Daoy (cell line): ENCODE results near the gene PKP4. TPM values are rescaled to one million over a fixed set of nuclear protein-coding genes. Genes with fewer than 3 reads are reported as not detected.

Source experiments
- DNase-seq: peaks from one replicate; pipeline ENCODE4 v3.0.0-alpha.2; 2015; ENCODE audit warnings: low read depth
- total RNA-seq: library from RNA; depleted of rRNA; stranded (reverse); fragments of >200 nt; shearing (Covaris generic); gene quantifications from 2 replicates; pipeline ENCODE4 v1.2.3, GENCODE V29; 2014

The PKP4 gene
- total RNA-seq, 1 experiment from 2014 or later, result 27.6 TPM

DNA sequence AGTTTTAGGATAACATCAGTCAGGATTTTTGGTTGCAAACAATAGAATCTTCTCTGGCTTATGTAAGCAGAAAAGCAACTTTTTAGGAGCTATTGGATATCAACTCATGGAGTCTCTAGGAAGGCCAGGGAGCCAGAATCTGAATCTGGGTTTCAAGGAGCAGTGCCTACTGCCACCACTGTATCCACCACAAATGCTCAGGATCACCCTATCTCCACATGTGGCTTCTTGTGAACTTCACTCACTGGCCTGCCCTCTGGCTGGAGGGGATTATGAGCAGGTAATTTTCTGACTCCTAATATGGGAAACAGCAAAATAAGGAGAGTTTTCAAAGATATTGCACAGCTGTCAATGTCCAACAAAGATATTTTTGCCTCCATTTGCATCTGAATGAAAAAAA lies 142.9 kb downstream of the PKP4 start:
- peak; percentile 6 for DNase-seq

DNA sequence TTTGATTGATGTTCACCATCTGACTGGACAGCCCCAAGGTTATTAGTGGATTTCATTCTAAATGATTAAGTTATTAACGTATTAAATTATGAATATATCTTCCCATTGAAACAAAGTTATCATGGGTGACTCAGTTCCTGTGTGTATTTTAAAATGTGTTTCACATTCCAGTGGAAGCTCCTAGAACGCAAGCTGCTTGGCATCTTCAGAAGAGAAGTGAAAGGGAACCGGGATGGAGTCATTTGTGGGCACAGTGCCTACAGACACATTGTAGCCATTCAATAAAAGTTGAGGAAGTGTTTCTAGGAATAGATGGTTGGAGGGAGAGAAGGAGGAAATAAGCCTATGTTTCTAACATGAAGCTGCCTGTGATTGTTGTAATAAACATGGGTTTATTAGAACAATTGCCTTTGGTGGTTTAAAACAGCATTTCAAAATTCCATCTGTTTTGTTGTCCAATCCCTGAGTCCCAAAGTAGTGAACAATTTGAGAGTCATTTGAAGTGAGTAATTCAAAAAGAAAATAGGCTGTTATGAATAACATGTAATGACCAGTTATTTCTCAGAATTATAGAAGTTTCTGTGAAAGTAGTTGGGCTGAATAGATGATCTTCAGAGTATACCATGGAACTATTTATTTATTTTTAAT lies 143.5 kb downstream of the PKP4 start:
- peak; percentile 89 for DNase-seq

DNA sequence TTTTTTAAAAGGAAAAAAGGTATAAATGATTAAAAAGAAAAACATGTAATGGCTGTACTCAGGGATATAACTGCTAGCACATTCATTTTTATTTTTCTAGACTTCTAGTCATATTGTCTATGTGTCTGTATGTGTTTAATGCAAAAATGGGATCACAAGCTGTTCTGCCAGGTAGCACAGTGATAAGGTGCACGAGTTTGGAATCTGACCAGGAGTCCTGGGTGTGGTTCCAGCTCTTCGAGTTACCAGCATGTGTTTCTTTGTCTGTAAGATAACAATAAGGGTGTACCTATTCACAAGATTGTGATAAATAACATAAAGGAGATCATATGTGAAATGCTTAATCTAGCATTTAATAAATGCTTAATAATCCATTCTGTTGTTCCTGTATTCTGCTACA lies 145.3 kb downstream of the PKP4 start:
- DNase-seq, result no peak

DNA sequence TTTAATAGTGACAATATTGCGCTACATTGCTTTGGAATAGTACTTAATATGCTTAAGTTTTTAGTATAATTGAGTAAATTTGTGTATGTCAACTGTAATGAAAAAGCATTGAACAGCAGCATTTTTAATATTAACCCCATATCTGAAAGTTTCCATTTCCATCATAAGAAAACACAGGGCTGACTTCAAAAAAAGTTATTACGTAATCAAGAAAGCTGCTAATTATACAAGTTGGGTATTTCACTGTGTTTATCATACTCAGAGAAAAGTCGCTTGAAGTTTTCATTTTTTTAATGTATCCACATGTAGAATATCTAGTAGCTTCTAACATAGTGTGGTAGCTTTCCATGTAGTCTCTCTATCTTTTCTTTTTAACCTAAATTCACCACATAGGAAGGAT lies 146.5 kb downstream of the PKP4 start:
- DNase-seq, result no peak

DNA sequence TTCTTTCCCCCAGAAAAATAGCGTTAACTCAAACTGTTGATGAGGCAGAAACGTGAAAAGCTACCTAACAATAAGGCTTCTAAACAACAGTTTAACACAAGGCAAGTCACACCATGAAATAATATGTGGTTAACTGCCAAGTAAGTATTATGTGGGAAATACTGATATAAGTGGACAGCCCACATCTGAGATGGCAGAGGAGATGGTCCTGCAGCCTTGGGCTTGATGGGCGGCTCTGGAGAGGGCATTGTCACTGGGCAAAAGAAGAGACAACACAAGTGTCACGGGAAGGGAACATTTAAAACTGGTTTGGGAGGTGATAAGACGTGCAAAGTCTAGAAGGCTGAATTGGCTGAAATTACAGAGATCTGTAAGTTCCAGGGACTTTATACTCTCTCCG lies 147.2 kb downstream of the PKP4 start:
- DNase-seq, result no peak

DNA sequence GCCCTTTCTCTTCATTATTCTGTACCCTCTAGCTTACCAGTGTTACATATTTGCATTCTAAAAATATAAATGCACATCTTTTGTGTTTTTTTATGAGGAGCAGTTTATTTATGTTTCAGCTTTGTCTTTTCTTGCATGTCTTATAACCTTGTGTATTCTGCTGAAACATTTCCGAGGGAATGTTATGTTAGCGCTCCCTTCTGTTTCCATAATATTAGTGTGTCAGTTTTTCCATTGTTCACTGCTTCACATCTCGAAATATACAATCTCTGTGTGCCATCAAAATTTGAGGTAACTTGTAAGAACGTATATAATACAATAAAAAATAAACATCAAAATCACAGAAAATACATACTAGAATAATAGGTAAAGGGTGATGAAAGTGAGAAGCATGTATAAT lies 153.3 kb downstream of the PKP4 start:
- DNase-seq, result no peak

DNA sequence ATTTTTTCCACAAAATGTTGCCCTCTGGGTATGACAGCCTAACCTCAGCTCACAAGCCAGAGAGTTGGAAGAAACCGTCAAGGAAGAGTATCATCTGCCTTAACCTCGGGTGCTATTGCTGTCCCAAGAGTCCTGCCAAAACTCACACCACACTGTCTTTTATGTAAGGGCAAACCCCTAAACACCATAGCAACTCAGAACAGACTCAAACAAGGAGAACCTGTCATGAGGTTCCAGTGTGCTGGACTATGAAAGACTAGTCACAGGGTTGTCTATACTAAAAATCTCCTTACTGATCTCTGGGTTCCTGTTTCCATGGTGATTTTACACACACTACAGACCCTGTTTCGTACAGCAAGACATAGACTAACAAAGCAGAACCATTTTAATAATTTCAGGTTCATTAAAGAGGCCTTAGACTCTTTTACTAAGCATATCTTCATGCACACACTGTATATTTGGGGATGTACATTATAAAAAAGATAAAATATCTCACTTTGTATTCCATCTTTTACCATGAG lies 159.8 kb downstream of the PKP4 start:
- DNase-seq, result no peak

DNA sequence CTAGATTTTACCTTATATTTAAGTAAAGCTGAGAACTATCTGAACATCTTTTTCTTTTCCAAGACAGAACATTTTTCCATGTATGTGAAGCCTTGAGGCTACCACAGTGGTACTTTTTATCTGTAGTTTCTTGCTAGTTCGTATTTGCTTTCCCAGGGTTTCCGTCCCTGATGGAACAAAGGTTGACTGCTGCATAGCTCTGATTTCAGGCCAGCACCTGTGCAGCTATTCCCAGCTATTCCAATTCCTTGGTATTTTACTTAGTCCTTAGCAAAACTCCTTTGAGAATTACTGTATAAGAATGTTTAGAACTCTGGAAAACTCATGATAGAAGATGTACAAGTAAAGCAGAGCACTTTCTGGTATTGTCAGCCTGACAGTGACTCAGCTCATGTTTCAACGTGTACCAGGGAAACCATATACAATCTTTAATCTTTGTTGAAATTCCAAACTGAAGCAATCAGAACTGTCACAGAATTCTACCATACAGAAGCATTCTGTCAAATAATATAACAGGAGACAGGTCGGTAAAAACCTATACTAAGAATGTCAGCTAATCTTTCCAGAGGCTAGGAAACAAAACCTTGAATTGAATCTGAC lies 162.2 kb downstream of the PKP4 start:
- no peak for DNase-seq

DNA sequence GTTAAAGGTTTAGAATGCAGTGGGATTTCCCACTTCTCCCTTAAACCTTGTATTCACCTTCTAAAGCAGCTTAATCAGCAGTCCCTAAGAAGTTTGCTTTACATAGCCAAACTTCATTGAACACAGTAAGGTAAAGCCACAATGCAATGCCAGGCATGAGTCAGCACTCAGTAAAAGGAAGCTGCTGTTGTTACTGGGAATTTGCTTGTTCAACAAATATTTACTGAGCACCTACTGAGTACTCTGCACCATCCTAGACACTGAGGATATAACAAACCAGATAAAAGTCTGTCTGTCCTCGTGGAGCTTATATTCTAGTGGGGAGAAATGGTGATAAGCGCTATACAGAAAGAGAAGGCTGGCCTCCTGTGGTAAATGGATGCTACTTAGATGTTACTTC lies 162.7 kb downstream of the PKP4 start:
- DNase-seq, result peak; percentile 37

DNA sequence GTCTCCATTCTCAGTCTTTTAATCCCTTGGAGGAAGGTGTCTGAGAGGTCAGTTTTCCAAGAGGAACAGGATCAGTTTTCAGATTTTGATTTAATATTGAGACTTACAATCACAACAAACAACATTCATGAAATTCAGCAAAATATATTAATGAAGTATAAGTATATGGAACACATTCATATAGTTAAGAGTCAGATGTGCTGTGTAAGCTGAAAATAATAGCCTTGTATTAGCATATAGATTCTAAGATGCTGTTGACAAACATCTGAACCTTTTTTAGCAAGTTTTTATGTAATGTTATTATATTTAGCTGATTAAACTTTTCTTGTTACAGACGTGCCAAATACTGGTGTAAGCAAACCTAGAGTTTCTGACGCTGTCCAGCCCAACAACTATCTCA lies 163.9 kb downstream of the PKP4 start:
- DNase-seq, result no peak

DNA sequence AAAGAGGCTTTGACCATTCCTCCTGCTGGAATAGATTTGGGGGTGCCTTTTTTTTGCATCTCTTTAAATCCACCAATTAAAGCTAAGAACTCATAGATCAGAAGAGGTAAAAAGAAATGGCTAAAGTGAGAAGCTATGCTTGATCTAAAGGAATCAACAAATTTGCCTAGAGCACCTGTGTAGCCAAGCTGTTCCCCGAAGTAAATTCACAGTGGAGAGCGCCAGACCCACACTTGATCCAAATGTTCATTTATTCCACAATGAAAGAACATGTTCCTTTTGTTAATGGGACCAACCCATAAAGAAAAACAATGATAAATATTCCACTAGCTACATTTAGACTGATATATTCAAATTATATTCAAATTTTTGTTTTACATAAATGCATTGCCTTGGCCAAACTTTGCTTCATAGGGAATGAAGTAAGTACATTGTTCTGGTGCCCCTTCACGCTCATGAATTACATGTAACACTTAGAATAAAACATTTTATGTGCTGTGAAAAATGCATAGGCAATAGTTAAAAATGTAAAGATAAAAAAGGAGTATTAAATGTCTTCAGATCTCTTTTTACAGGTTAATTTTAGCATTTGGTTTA lies 167.4 kb downstream of the PKP4 start:
- no peak for DNase-seq

DNA sequence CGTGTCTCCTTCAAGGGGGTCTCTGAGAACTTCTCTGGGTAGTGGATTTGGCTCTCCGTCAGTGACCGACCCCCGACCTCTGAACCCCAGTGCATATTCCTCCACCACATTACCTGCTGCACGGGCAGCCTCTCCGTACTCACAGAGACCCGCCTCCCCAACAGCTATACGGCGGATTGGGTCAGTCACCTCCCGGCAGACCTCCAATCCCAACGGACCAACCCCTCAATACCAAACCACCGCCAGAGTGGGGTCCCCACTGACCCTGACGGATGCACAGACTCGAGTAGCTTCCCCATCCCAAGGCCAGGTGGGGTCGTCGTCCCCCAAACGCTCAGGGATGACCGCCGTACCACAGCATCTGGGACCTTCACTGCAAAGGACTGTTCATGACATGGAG lies 168.2 kb downstream of the PKP4 start:
- no peak for DNase-seq

DNA sequence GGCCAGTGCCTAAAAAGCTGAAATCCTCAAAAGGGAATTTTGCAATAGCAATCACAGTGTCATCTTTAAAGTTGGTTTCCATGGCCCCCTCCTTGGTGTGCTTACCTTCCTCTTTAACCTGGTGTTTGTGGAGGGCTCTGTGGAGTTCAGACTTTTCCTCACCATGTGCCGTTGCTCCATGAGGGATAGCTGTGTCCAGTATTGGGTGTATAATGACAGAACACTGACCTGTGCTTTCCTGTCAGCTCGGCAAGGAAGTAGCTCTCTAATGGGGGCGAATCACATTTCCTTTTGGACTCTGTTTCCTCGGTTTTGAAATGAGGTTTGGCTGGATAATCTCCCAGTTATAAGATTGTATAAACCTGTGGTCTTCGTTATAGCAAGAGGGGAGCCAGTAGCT lies 172.4 kb downstream of the PKP4 start:
- DNase-seq, result no peak

DNA sequence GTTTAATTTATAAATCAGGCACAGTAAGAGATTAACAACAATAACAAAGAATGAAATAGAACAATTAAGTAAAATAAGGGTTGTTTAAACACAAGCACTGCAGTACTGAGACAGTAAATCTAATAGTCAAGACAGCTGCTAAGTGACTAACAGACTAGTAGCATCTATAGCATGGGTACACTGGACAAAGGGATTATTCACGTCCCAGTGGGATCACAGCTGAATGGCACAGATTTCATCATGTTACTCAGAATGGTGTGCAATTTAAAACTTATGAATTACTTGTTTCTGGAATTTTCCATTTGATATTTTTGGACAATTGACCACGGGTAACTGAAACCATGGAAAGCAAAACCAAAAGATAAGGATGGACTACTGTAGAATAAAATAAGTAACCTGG lies 176.5 kb downstream of the PKP4 start:
- no peak for DNase-seq

DNA sequence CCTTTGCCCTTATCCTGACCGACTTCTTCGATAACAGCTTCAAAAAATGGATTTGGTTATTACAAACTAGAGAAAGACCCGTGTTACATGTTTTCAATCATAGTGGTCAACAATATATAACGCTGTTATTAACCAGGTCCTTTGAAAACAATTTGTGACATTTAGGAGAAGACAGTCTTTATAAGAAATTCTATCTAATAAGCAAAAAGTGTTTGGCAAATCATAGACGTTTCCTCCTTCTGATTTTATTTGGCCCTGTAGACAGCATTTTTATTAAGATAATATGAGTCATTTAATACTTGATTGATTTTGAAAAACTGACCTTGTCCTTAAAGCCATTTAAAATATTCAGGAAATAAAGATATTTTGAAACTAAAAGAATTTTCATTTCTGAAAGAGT lies 177.9 kb downstream of the PKP4 start:
- DNase-seq, result no peak

DNA sequence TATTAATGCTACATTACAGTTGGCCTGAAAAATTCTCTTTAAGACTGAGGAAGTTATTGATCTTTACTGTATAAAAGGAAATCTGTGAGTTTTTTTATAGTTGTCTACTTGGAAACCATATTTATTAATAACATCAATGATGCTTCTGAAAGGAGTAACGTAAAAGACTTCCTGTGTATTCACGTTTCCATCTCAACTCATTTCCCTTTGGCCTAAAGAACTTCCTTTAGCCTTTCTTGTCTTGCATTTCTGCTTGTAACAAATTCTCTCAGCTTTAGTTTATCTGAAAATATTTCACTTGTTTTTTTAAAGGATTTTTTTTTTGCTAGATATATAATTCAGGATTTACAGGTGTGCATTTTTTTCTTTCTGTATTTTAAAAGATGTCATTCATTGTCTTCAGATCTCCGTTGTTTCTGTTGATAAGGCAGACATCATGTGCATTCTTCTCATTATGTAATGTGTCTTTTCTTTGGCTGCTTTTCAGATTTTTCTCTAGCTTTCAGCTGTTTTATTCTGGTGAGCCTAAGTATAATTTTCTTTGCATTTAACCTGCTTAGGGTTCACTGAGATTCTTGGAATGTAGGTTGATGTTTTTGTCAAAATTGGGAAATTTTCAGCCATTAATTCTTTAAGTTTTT lies 179.3 kb downstream of the PKP4 start:
- no peak for DNase-seq

DNA sequence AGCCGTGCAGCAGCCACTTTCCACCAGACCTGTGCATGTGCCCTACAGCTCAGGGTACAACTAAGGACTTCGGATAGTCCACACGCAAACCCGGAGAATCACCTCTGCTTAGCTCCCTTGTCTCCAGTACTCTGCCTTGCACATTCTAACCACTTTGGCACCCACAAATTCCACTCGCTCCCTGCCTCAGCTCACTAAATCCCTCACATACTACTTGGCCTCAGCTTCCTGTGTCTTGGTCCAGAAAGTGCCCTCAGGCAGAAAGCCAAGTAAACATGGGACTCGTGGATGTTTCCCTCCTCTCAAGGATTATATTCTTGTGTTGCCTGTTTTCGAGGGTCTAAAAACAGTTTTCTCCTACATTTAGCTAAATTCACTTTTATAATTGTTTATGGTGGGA lies 180.6 kb downstream of the PKP4 start:
- no peak for DNase-seq

DNA sequence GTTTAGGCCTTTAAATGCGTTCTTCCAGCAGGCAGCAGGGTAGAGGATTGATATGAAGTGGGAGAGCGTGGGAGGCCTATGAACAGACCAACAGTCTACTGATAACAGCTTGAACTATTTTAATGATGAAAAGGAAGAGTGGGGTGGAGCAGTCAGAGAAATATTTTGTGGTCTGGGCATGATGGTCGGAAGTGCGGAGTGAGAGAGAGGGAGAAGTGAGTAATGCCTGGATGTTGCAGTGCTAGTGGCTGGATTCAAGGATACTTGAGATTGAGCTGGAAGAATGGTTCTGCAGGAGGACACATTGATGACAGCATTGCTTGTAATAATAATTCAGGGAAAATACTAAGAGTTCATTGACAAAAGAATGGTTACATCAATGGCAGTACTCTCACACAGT lies 187.4 kb downstream of the PKP4 start:
- DNase-seq, result peak; percentile 60

DNA sequence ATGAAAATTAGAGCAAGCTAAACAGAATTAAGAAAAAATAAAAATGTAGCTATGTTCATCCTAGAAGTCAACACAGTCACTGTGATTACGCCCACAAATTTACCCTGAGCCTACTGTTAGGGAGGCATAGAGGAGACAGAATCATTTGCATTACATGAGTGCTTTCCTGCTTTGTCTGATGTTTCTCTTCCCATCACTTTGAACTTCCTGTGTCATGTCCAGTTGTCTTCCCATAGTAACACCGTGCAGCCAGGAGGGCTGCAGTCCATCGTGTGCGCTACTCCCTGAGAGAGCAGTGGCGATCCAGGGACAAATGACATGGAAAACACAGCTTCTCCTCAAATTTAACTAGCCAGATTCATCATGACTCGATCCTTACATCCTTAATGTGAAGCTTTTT lies 188.5 kb downstream of the PKP4 start:
- no peak for DNase-seq

DNA sequence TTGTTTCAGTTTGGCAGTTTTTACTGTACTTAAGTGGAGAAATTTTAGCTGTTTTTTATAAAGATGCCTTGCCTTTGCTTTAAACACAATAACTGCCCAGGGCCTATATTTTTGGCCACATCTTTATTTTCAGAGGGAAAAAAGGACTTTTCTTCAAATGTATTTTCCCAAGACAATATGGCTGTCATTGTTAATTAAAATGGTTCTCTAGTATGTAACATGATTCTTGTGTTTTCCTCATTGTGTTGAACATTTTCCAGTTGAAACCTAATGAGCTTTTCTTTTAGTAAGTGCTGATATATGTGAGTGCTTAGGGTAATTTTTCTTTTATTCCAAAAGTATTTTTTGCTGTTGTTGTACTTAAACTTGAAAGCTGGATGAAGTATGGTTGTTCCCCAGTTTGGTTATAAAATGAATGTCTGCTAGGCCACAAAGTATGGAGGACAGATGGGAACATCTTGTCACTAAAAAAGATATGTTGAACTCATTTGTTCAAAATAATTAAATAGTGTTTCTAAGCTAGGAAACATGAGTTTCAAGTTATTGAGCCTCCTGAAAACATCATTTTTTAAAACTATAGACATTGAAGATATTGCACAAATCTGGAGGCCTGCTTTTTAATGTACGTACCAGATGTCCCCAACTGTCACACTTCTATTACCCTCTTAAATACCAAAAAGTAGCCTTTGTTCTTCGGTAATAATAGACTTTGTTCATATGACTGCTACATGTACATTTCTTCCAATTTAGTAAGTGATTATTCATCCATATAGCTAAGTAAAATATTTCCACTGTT lies 190.9 kb downstream of the PKP4 start:
- DNase-seq, result no peak

DNA sequence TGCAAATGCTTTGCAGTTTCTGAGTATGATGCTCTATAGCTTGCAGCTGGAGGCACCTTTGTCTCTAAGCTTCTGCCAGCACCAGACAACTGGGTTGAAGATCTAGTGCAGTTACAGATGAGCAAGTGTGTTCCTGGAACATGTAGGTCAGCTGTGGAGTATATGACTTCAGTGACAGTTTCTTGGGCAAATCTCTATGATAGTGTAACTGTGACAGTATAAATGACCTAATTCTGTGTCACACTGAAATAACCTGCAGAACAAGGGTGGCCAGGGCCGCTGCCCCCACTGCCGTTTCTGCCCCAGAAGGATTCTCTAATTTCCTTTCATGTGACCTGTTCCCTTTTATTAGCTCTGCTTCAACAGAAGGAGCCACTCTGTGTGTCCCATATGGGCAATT lies 193.1 kb downstream of the PKP4 start:
- DNase-seq, result no peak
